Choroid plexus epithelial cell (primary cell): ENCODE data around the gene DIS3L.
A peak's percentile ranks its signal among the peaks of the same experiment; 100 is the strongest.
"Not testable (repeated sequence)": the region's sequence is repeated elsewhere in the genome, so short reads cannot be mapped to it uniquely, and the experiment has no call there.

Source experiments
- DNase-seq: peaks from one replicate; pipeline ENCODE4 v3.0.0-alpha.2; 2010; ENCODE audit warnings: low read depth
- H3K4me3 ChIP-seq: 2 replicates; pipeline ENCODE4 v1.5.1; 2011; ENCODE audit warnings: low read depth, mild to moderate bottlenecking, control low read depth, low read length, moderate library complexity
- CTCF ChIP-seq: conservative IDR thresholded peaks from 2 replicates; pipeline ENCODE4 v1.5.1; 2011; ENCODE audit warnings: low read depth, mild to moderate bottlenecking, control low read depth, inconsistent platforms, low read length, moderate library complexity

The DIS3L gene

GRCh38 chr15:66293419-66294156, at the start of gene DIS3L:
TSS of gene DIS3L (plus strand) at chr15:66293568. CDS start at chr15:66293597, 29 bp downstream.
- DNase-seq, result peak; percentile 48
- no peak for TF ChIP-seq CTCF
- H3K4me3 ChIP-seq, result peak within 1 kb of the TSS; percentile 71

GRCh38 chr15:66245832-66246231, 47.5 kb upstream of the DIS3L start:
- not testable (repeated sequence) for DNase-seq, H3K4me3 ChIP-seq

- no peak for DNase-seq
- no peak for TF ChIP-seq CTCF
Measured at GRCh38 chr15:66246937-66247336, 46.4 kb upstream of the DIS3L start.

GRCh38 chr15:66249605-66250174, 43.7 kb upstream of the DIS3L start:
- H3K4me3 ChIP-seq, result no peak overlapping the region
- DNase-seq, result peak; percentile 14
- TF ChIP-seq CTCF, result no peak

More at GRCh38 chr15:66246937-66247336, 46.4 kb upstream of the DIS3L start:
- no peak overlapping the region for H3K4me3 ChIP-seq

GRCh38 chr15:66251065-66251789, 42.1 kb upstream of the DIS3L start:
- TF ChIP-seq CTCF, result no peak
- DNase-seq, result no peak
- no peak overlapping the region for H3K4me3 ChIP-seq

- peak overlapping the region; percentile 41 for H3K4me3 ChIP-seq
- TF ChIP-seq CTCF, result peak; percentile 66
- peak; percentile 48 for DNase-seq
Measured at GRCh38 chr15:66251790-66252684, 41.3 kb upstream of the DIS3L start.
